H54 (cell line): ENCODE results near the gene FBXO11.
"Not testable (repeated sequence)": the region's sequence is repeated elsewhere in the genome, so short reads cannot be mapped to it uniquely, and the experiment has no call there.

Experiments
- DNase-seq: peaks from one replicate; pipeline ENCODE4 v3.0.0; 2011; ENCODE audit warnings: low spot score, mixed read lengths; ENCODE audit not compliant: insufficient read length
- FAIRE-seq: peaks from 3 replicates; lab custom pipeline; 2011; peaks lifted over from hg19 to GRCh38; lab: Jason Lieb, UNC
- POLR2A ChIP-seq: IDR thresholded peaks from 2 replicates; pipeline ENCODE4 v1.6.1; 2011; ENCODE audit warnings: low read depth, mild to moderate bottlenecking, low read length

Gene FBXO11

GRCh38 chr2:47907039-47907781, 912 bp upstream of the FBXO11 start:
- DNase-seq (no peak), FAIRE-seq (peak; percentile 38)
- TF ChIP-seq POLR2A = no peak

GRCh38 chr2:47905386-47906156, 727 bp downstream of the FBXO11 start:
- DNase-seq = no peak
- no peak for FAIRE-seq

GRCh38 chr2:47903781-47904490, 2.4 kb downstream of the FBXO11 start:
- TF ChIP-seq POLR2A = no peak
- no peak for DNase-seq
- FAIRE-seq = peak; percentile 78

More at GRCh38 chr2:47905386-47906156, 727 bp downstream of the FBXO11 start:
- no peak for TF ChIP-seq POLR2A

- DNase-seq, FAIRE-seq: not testable (repeated sequence)
Measured at GRCh38 chr2:47901892-47902291, 4.4 kb downstream of the FBXO11 start.

- no peak for TF ChIP-seq POLR2A
- no peak for FAIRE-seq
- no peak for DNase-seq
Measured at GRCh38 chr2:47900857-47901256, 5.4 kb downstream of the FBXO11 start.

GRCh38 chr2:47899915-47900816, 6.1 kb downstream of the FBXO11 start:
- DNase-seq (no peak), FAIRE-seq (peak; percentile 71)
- no peak for TF ChIP-seq POLR2A

GRCh38 chr2:47897883-47898731, 8.2 kb downstream of the FBXO11 start:
- FAIRE-seq (peak; percentile 41), DNase-seq (no peak)
- no peak for TF ChIP-seq POLR2A

- not testable (repeated sequence) for DNase-seq, FAIRE-seq
Measured at GRCh38 chr2:47897191-47897882, 9.0 kb downstream of the FBXO11 start.

- no peak for DNase-seq
- TF ChIP-seq POLR2A = no peak
- FAIRE-seq = no peak
Measured at GRCh38 chr2:47896450-47896968, 9.8 kb downstream of the FBXO11 start.

GRCh38 chr2:47893771-47894170, 12.5 kb downstream of the FBXO11 start:
- no peak for TF ChIP-seq POLR2A
- FAIRE-seq = peak; percentile 45
- DNase-seq = no peak

GRCh38 chr2:47892338-47892730, 14.0 kb downstream of the FBXO11 start:
- peak; percentile 53 for FAIRE-seq
- no peak for TF ChIP-seq POLR2A
- no peak for DNase-seq
